Measurements from ENCODE around the gene POPDC2.
A peak's percentile ranks its signal among the peaks of the same experiment; 100 is the strongest.

POPDC2 gene

DNA sequence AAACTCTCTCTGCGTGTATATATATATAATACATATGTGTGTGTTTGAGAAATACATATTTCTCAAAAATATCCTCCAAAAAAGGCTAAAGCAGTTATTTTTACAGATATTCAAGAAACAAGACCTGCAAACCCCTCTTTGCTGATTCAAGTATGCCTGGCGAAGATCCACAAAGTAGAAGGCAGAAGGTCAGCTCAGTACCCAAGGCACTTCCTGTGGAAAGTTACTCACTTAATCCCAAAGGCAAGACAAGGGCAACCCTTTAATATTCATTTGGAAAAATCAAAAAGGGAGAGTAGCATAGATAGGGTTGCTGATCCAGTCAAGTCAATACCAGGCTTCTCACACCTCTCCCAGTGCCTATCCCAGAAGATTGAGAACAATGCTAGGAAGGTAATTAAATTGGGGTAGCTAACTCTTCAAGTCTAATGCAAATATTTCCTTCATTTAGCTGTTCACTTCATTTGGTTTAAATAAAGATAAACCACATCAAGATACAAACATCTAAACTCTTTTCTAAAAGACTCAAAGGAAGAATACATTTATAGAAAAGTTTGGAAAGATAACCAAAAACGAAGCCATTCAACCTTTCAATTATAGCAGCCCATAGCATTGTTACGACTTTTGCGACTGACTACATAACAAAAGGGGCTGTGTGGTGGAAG lies 9.6 kb upstream of the POPDC2 start:
- no peak for DNase-seq

DNA sequence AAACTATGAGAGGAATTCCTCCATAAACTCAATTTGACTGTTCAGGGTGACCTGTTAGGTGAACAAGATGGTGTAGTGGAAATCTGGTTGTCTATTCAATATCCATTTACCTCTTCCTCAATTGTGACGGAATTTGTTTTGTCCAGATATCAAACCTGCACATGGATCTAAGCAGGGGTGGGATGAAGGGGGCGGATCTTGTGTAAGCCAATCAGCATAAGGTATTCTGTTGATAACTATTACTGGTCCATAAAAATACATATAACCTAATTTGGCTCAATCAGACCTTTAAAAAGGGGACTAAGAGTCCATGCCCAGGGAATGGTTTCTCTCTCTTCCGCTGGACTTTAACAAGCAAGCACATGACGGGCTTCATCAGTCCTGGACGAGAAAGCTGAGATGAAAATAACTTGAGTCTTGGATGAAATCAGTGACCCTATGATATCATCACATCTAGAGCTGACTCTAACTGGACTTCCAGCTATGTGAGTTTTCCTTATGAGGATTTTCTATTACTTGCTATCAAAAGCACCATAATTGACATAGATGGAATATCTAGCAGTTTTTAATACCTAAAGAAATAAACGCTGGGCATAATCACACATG lies 5.7 kb upstream of the POPDC2 start:
- no peak for DNase-seq

DNA sequence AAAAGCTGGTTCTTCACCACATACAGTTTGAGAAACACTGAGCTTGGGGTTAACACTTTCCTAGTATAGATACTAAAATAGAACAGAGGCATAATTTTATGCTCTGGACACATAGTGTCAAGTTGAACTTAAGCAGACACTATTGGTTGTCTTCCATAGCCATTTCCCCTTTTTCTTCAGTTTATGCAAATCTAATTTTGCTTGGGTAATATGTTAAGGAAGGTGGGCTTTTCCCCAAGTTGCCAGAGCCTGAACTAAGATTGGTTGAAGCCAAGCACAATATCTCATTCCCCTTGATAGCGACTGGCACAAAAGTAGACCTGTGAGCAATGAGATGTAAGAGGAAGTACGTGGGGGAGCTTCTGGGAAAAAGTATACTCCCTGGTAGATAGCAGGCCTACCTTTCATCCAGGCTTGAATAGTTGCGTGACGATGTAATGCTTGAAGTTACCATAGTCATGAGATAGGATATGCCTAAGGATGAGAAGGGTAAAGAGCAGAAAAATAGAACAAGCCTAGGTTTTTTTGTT lies 4.5 kb upstream of the POPDC2 start:
- no peak for DNase-seq

DNA sequence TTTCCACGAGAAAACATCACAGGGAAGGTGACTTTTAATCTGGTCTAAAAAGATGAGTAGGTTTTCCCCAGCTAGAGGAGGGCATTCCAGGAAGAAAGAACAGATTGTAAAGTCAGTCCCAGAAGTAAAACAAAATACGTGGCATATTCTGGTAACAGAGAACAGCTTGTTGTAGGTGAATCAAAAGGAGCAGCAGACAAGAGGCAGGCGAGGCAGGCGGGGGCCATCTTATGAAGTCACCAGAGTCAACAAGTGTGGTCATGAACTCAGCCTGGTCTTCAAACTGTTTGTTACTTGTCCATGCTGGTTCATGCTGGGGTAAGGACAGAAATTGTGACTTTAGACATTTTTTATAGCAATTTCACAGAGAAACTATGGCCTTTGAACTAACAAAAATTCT lies 4.0 kb upstream of the POPDC2 start:
- DNase-seq, result no peak

DNA sequence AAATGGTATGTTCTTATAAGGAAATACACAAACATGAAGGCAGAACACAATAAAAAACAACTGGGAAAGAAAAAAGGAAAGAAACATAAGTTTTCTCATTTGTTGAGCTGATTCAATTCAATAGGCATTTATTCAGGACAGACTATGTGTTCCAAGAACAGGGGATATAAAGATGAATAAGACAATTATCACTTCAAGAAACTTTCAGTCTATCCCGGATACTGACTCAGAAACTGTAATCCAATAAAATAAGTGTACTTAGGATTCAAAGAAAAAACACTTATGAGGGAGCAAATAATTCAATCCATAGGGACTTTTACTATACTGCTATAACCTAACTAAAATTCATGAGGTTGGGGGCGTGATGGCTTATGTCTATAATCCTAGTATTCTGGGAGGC lies 3.5 kb upstream of the POPDC2 start:
- no peak for DNase-seq

DNA sequence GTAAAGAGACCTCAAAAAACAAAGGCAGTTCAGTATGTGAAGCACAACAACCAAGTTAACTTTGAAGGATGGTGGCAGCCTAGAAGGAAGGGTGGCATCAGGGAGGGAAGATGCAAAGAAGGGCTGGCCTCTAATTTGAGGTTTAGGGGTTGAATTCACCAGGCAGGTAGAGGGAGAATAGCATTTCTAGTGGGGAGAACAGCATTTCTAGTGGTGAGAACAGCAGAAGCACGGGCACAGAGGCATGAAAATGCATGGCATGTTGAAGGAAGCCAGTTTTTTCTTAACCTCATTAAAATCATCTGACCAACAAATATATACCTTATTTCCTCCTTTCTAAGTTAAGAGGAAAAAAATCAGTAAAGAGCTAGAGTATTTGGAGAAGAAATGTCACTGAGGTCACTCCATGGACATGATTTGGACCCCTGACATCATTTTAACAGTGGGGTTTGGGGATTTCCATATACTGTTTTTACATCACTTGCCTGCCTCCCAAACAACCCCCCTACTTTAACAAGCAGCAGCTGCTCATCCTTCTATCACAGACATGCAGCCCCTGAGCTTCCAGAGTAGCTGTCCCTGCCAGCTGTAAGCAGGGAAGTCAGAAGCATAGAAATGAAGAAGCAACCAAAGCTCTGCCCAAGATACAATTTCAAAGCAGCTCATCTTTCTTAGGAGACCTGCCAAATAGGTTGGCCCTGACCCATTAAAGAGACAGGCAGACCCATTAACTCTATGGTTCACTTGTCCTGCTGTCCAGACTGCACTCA lies 2.4 kb upstream of the POPDC2 start:
- DNase-seq, result peak; percentile 60

DNA sequence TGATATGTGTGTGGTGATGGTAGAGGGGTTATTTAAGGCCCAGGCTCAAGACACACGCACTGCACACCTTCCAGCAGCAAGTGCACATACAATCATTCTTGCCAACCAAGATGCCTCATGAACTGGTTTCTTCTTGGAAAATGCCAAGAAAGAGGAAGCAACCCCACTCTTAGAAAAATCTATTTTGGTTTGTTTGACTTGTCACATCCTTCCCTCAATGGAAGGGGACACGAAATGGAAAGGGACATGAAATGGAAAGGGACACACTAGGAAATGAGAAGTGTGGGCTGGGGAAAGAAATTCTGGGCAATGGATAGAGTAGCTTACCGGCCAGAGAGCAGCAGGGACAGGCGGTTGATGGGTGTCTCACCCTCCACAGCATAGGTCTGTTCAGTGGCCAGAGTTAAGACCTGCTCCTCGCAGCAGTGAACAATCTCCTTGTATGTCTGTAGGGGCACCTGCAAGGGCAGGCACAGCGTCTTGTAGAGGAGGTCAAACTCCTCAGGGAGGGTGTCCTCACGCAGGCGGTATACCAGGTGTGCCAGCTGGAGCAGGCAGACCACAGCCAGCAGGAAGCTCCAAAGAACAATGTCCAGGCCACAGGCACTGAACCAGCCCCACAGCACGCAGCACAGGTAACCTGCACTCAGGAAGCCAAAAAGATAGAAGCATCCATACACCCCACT lies 640 bp downstream of the POPDC2 start:
- no peak for DNase-seq

DNA sequence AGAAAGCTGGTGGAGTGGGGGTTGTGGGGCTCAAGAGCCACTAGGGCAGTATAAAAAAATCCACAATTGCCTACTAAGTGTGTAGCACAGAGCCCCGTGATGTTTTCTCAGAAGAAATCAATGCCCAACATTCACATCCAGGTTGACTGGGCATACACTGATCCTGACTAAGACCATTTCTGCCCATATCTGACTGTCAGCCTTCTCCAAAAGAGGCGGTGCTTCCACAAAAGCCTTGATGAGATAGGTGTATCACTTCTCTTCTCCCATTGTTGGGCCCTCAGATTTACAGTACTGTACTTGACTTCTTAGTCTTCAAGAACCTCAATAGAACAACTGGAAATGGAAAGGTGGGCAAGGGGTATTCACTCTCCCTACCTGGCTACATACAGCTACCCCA lies 1.4 kb downstream of the POPDC2 start:
- DNase-seq, result no peak

DNA sequence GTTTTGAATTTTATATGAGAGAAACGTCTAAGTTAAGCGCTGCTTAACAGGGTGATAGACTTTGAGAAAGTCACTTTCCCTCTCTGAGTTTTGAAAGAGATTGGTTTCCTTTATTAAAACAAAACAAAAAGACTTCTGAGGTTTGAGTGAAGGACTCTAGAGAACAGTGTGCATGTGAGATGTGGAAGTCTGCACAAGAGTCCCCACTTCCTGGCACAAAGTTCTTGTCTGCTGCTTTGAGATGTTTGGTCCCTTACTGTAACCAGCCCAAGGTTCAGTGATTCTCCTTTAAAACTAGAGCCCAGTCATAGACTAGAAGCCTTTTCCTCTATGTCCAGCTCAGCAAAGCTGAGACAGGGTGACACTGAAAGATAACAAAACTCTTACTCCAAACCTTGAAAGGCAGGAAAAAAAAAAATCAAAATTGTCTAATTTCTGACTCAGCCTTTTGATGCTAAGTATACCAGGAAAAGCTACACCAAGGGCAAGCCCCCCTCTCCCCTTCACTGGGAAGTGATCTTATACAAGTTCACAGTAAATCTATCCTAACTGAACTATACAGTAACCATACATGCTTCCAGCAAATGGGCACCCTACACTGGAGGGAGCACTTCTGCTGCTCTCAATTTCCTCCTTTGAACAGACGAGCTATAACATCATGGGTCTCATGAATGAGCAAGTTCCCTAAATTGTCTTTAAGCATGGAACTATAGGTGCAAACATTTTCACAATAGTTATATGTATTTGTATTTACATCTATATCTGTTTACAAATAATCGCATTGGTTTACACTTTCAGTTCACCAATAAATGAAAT lies 2.3 kb downstream of the POPDC2 start:
- DNase-seq, result no peak

DNA sequence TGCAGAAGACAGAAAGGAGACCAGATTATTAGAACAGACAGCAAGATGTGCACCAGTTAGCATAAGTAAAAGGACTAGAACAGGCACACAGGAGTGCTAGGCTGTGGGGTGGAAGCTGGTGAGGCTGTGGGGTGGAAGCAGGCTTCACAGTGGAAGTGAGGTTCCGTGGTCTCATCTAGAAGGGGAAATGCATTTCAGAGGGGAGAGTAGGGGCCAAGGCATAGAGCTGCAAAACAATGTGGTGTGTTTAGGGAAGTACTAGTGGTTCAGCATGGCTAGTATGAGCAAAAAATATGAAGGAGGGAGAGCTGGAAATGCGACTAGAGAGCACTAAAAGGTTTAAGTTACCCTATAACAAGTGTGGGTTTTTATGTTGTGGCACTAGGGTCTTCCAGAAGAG lies 6.5 kb downstream of the POPDC2 start:
- no peak for DNase-seq

DNA sequence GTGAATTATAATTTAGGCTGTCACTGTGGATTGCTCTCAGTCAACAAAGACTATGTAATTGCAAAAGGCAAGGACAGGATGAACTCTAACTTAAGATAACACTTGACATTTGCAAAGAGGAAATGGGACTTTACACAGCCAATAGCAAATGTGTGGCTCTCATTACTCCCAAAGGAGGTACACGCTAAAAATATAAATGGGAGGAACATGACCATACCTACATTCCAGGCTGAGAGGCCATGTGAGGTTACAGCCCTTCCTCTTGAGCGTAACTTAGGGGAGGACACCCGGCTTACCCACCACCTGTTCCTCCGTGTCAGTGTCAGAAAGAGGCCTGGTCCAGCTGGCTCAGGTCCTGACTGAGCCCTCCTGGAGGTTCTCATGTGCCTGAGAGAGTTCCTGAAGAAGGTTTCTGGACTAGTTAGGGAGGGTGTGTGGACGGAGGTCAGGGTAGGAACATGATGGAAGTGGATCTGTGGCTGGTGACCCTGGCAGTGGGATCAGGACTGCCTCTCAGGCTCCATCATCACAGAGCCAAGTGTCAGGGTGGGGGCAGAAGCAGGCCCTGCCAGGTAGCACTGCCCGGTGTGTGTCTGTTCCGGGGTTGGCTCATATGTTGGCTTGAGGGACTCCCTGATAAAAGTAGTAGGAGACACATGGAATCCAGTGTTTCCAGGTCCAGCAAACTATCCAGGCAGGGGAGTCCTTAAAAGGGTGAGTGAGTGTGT lies 7.9 kb downstream of the POPDC2 start:
- peak; percentile 55 for DNase-seq

DNA sequence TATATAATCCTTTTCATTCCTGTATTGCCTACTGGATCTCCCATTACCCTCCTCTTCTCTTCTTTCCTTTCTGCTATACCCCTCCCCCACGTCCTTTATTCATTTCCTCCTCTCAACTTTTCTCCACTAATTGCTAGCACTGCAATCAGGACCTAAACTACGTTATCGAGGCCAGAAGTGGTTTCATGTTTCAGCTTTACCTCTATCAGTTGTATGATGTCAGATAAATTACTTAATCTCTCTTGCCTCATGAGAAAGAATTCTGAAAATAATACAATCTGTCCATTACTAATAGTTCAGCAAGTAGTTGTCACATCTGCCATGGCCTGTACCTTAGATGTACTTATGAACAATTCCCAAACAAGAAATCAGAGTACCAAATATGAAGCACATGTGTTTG lies 10.6 kb downstream of the POPDC2 start:
- DNase-seq, result no peak

DNA sequence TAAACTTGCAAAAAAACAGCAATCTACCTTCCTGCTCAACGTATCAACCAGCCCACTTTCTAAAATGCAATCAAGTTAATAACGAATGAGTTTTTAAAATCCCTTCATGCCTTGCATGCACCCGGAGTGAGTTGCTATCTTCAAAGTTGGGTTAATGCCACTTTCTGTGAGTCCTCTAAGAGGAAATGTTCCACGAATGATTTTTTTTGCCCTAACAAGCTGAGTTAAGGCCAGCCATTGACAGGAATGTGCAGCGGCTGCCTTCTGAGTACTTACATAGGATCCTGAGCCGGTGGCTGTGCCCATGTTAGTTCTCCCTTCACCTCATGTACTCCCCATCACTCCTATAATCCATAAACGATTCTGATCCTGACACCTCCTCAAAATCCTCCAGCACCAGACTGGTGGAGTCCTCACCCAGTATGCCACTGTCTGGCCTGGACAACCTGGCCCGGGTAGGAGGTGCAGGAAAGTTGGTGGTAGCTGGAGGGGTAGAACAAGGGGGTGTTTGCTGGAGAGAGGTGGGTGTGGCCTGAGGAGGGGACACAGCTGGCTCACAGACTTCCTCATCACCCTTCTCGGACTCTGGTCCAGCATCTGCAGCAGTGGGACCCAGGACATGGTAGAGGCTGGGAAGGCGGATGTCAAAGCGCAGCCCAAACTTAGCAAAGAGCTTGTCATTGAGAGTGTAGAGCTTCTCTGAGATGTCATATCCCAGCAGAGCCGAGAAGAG lies 12.4 kb downstream of the POPDC2 start:
- no peak for DNase-seq

DNA sequence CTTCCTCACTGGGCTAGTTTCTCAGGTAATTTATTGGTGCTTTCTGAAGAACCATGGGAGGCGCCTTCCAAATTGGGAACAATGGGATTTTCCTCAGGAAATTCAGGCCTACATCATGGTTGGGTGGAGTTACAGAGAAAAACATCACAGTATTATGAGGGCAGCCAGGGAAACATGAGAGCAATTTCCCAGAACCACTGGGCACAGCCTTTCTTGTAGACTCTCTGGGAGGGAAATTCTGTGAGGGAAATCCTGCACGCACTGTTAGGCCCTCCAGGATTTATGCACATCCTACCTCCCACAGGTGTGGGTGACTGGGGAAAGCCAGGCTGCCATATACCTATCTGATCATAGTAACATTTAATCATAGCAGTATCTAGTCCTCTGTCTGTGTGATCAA lies 13.2 kb downstream of the POPDC2 start:
- no peak for DNase-seq

DNA sequence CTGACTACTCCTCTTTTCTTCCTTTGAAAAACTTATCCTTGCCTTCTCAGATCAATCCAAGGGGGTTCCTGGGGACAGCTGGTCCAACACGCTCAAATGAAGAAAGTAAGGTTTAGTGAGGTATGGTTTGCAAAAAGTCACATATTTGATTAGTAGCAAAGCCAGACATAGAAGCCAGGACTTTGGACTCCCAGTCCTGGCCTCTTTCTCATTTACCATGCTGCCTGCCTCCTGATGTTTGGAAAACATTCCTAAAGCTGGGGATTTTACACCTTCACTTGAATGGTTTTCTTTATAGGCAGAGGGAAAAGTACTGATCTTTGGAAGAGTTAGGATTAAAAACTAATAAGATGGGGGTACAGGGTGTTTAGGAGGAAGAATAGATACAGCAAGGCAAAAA lies 14.6 kb downstream of the POPDC2 start:
- no peak for DNase-seq

DNA sequence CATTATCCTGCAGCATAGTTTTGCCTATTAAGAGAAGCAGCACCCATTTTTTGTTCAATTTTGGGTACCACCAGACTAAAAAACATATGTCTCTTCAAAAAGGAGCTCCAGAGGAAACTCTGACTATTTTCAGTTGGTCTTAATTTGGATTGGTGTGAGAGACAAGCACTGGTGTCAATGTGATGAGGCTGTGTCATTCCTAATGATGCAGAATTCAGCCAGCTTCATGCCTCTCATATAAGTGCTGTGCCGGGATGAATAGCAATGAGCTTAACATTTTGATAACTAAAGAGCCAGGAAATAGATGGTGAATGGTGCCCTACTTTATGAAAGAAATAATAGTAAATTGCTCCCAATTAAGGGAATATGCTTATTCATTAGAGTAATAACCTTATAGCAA lies 15.9 kb downstream of the POPDC2 start:
- no peak for DNase-seq

DNA sequence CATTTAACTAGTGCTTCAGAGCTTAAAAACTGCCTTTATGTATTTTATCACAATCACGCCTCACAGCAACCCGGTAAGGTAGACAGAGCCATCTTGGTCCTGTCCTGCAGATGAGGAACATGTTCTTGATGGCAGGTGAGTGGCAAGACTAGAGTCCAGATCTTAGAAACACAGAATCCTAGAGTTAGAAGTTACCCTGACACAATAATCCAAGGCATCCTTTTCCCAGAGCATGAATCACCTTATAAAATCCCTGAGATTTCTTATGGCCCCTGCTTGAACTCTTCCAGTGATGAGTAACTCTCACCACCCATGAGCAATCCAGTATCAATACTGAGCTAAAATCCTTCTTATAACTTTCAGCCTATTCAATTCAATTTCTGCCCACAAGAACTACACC lies 16.9 kb downstream of the POPDC2 start:
- no peak for DNase-seq

DNA sequence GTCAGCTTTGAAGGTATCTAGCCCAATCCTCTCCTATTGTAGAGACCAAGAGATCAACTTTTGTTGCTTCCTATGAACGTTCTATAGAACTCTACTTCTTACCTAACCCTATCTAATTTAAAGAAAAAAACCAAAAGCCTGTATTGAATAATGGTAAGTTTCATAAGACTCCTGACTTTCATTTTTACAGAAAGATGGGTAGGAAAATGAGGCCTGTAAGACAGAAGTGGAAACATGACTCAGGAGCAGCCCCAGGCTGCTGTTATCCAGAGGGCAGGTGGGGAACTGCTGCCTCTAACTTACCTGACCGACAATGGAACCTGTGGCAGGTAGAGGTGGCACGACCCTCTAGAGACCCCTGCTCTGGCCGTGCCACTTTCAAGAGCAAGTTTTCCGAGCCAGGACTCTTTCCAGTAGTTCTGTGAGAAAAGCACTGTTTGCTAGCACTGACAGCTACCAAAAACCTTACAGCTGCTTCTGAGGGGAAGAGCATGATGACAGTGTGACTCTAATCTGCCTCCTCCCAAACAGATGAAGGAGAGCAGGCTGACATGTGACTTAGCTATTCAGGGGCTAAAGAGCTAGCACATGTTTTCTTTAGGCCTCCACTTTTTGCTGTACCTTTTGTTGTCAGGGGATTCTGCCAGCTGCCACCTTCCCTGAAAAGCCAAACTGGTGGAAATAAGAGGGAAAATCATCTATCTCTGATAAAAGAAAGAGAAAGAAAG lies 17.5 kb downstream of the POPDC2 start:
- DNase-seq, result no peak

DNA sequence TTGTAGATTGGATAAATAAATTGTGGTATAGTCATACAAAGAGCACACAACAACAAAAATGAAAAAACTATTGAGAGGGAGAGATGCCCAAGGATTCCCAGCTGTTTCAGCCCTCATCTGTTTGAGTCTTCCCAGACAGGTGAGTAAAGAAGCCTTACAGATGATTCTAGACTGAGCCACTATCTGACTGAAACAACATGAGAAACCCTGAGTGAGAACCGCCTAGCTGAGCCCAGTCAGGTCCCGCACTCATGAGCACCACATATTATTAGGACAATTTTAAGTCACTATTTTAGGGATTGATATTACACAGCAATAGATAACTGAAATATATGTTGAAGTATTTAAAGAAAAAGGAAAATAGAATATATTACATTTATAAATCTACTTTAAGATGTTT lies 19.0 kb downstream of the POPDC2 start:
- DNase-seq, result no peak
